Umbilical cord (tissue), 2 donors: ENCODE data around the gene SNF8. TPM values are rescaled to one million over a fixed set of nuclear protein-coding genes. Genes with fewer than 3 reads are reported as not detected.
A peak's percentile ranks its signal among the peaks of the same experiment; 100 is the strongest.
"Not testable (repeated sequence)": the region's sequence is repeated elsewhere in the genome, so short reads cannot be mapped to it uniquely, and the experiment has no call there.

Source experiments
- DNase-seq: peaks from one replicate; pipeline ENCODE4 v3.0.0-alpha.2; 2015; ENCODE audit warnings: low spot score
- total RNA-seq: library from RNA; depleted of rRNA; stranded (reverse); fragments of >200 nt; gene quantifications from one replicate; pipeline ENCODE4 v1.2.3, GENCODE V29; 2014; ENCODE audit warnings: low replicate concordance; ENCODE audit not compliant: insufficient read depth

Gene SNF8, protein sequence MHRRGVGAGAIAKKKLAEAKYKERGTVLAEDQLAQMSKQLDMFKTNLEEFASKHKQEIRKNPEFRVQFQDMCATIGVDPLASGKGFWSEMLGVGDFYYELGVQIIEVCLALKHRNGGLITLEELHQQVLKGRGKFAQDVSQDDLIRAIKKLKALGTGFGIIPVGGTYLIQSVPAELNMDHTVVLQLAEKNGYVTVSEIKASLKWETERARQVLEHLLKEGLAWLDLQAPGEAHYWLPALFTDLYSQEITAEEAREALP
- 74.2 TPM for total RNA-seq

- DNase-seq: peak; percentile 92
Observed at GRCh38 chr17:48944515-48945260, at the start of gene SNF8. Gene SNF8, minus strand, starts transcription at chr17:48944842. Its CDS starts 108 bp downstream, at chr17:48944734.

DNA sequence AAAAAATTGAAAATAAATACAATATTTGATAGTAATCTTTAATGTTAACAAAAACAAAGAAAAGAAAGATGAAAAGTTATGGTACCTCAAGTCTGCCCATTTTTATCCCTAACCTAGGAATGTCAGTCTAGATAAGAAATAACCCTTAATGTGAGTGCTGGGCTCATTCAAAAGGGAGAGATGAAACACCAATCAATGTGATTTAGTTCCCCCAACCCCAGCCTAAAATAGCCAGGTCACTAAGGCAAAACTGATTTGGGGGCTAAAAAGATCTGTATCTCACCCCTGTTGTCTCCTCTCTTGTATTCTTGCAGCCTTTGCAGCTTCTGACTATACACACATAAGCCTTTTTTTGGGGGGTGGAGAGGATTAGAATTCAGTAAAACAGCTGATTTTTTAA is 49.3 kb upstream of the SNF8 start:
- no peak for DNase-seq

DNA sequence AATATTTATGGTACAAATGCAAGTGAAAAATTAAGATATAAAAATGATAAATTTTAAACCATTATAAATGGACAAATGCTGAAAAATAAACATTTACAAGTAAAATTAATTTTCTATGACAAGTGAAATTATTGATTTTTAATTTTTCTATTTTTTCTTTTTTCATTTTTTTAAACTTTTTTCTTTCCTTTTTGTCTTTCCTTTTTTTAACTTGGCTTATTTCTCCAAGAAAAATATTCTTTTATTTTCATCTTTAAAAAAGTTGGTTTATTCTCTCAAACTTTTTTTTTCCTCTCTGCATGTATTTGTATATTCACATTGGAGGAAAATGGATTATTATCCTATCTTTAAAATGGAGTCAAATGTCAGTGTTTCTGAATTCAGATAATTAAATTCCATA is 48.7 kb upstream of the SNF8 start:
- DNase-seq: no peak

- DNase-seq: no peak
Observed at GRCh38 chr17:48992444-48992843, 47.8 kb upstream of the SNF8 start.

DNA sequence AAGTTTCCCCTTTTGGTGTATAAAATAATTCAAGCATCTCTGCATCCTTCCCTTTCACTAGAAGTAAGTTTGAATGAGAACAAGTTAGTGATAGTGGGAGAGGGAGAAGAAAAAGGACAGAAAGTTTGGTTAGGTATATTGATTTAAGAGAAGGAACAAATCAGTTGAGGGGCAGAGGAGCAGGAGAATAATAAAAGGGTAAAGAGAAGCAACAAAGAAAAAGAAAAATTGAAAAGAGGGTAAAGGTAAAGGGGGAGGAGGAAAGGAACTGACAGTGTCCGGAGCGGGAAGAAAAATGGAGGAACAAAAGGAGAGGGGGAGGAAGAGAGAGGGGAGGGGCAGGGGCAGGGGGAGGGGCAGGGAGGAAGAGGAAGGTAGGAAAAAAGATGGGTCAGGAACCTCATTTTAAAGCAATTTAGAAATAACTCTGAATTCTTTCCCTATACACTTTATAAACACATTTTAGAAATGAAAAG is 46.3 kb upstream of the SNF8 start:
- no peak for DNase-seq

DNA sequence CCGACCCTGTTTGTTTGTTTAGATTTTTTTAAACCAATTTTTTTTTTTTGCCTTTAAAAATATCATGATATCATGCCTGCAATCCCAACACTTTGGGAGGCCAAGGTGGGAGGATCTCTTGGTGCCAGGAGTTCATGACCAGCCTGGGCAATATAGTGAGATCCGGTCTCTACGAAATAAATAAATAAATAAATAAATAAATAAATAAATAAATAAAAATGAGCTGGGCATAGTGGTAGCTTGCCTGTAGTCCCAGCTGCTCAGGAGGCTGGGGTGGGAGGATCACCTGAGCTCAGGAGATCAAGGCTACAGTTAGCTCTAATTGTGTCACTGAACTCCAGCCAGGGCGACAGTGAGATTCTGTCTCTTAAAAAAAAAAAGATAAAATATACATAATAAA is 44.5 kb upstream of the SNF8 start:
- no peak for DNase-seq

GRCh38 chr17:48985436-48986245 is 41.0 kb upstream of the SNF8 start:
- DNase-seq: no peak

DNA sequence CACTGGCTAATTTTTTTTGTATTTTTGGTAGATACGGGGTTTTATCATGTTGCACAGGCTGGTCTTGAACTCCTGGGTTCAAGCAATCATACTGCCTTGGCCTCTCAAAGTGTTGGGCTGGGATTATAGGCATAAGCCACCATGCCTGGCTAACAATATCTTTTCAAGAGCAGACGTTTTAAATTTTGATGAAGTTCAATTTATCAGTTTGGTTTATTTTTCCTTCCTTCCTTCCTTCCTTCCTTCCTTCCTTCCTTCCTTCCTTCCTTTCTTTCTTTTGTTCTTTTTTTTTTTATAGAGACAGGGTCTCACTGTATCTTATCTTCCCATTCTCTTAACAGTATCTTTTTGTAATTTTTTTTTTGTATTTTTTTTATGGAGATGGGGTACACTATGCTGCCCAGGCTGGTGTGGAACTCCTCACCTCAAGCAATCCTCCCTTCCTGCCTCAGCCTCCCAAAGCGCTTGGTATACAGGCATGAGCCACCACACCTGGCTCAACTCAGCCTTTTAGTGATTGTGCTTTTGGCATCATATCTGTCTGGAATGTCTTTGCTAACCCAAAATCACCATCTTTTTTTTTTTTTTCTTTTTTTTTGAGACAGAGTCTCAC is 37.4 kb upstream of the SNF8 start:
- DNase-seq: no peak

DNA sequence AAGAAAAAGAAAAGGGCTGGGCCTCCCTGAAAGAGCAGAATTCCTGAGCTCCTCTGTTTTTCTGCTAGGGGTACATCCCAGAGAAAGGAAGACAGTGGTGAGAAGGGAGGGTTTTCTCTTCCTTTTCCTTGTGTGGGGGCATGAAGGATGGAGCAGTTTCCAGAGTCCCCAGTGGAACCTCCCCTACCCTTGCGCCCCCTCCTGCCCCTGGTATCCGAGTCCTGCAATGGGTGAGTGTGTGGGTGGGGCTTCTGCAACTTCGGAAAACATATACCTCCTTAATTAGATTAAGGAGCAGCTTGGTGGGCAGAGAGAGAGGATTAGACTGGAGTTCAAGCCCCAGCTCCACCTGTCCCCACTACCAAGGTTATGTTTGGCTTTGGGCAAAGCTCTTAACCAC is 29.2 kb upstream of the SNF8 start:
- no peak for DNase-seq

DNA sequence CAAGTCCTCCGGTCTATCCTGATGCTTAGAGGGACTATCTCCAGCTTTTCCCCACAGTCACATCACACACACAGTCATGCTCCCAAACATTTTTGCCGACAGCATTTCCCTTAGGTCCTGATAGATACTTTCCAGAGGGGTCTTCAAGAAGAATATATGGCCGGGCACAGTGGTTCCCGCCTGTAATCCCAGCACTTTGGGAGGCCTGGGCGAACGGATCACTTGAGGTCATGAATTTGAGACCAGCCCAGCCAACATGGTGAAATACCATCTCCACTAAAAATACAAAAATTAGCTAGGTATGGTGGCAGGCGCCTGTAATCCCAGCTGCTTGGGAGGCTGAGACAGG is 28.1 kb upstream of the SNF8 start:
- no peak for DNase-seq

GRCh38 chr17:48970865-48971687 is 26.4 kb upstream of the SNF8 start:
- DNase-seq: peak; percentile 77

DNA sequence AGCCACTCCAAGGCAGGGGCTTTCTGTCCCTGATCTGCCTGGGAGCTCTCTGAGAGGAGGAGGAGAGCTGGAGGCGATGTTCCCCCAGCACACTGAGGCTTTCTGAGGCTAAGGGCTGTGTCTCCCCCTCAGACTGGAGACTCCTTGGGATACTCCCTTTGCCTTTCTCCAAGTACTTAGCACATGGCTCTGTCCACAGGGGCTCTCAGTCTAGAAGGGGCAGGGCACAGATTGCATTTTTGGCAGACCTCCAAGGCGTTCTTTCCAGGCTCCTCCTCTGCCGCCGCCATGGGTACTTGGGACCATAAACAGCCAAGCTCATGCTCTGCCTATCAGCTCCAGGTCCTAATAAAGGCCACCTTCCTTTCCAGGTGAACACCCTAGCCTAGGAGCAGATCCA is 25.6 kb upstream of the SNF8 start:
- peak; percentile 75 for DNase-seq

DNA sequence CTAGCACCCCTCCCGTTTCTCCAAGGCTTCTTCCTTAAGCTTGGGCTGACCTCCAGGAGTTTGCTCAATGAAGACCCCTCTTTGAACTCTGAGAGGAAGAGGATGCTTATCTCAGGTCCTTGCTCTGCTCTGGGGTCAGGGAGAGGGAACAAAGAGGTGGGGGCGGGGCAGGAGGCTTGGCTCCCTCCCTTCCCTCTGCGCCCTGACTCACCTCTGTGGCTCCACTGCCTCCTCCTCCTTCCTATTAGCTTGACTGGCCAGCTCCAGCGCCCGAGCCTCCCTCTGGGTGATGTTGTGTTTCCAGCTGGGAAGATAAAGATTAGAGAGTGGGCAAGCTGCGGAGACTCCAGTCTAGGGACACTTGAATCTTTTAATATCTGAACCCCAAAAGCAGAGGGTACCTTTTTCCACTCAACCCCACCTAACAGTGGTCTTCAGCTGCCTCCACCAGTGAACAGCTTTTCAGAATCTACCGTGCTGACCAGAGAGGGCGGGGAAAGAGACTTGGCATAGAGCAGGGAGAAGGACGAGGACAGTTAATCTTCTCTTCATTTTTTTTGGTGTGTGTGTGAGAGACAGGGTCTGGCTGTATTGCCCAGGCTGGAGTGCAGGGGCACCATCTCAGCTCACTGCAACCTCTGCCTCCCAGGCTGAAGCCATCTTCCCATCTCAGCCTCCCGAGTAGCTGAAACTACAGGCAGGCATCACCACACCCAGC is 17.0 kb upstream of the SNF8 start:
- peak; percentile 79 for DNase-seq

DNA sequence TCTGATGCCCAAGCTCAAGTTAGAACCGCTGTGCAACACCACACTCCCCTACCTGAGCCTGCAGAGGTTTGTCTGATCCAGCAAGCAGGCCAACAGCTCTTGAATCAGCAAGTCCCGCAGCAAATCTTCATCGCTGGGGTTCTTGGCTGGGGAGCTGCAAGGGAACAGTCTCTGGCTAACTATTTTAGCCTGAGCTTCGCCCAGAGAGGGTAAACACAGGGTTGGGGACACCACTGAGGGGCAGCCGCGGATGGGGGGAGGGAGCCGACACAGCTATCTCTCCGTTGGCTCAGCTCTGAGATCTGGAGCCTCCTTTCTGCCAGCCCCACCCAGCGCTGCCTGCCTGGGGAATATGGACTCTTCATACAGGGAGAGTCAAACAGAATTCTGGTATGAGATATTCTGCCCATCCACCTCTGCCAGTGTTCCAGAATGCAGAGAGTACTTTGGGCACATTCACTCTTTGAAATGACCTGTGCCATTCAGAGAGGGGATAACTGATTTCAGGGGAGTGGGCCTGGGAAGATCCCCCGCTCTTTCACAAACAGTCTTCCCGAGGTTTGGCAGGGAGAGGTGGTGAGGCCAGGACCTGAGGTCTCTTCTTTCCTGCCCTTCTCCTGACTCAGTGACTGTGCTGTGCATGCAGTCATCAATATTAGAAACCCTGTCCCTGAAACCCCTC is 16.3 kb upstream of the SNF8 start:
- DNase-seq: peak; percentile 75

GRCh38 chr17:48954300-48954755 is 9.7 kb upstream of the SNF8 start:
- DNase-seq: peak; percentile 38

- DNase-seq: no peak
Observed at GRCh38 chr17:48952904-48953303, 8.3 kb upstream of the SNF8 start.

DNA sequence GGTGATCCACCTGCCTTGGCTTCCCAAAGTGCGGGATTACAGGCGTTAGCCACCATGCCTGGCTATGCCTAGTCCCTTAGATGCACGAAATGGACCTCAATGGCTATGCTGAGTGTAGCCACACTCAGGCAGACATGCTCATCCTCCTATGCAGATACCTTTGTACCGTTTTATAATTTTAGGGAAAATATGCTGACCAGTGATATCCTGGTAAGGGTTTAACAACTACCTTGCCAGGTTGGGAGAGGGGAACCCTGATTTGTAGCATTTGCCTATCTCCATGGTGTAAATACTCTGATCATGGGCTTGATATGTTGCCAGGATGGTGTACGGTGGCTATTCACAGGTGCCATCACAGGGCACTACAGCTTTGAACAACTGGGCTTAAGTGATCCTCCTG is 6.9 kb upstream of the SNF8 start:
- no peak for DNase-seq

DNA sequence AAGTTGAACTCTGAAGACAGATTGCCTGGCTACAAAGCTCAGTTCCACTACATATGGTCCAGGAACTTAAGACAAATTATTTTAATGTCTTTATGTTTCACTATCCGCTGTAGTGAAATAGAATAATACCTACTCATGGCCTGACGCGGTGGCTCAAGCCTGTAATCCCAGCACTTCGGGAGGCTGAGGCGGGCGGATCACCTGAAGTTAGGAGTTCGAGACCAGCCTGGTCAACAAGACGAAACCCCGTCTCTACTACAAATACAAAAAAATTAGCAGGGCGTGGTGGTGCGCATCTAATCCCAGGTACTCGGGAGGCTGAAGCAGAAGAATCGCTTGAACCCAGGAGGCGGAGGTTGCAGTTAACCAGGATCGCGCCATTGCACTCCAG is 614 bp upstream of the SNF8 start:
- not testable (repeated sequence) for DNase-seq

DNA sequence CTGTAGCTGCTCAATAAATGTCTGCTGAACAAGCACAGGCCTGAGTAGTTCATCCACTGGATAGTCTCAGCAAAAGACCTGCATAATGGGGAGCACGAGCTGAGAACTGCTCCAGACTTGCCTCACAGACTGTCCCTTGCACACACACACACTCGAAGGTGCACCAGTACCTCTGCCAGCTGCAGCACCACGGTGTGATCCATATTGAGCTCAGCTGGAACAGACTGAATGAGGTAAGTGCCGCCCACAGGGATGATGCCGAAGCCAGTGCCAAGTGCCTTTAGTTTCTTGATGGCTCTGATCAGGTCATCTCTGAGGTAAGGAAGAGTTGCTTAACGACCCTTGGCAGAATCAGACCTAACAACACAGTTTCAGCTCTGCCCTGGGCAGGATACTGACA is 11.6 kb downstream of the SNF8 start:
- DNase-seq: no peak

- no peak for DNase-seq
Observed at GRCh38 chr17:48930435-48930873, 14.2 kb downstream of the SNF8 start.
